Upper lobe of right lung (tissue), 1 donor: ENCODE data around the gene GRID1. TPM values are rescaled to one million over a fixed set of nuclear protein-coding genes. Genes with fewer than 3 reads are reported as not detected.

Source experiments
- ATAC-seq: fragments of 200-7000 bp; cut with Tn5 transposase; one replicate; pipeline ENCODE4 v1.9.1; 2020; ENCODE audit warnings: mild to moderate bottlenecking, moderate library complexity
- DNase-seq: peaks from one replicate; pipeline ENCODE4 v3.0.0-alpha.2; 2020
- H3K27ac ChIP-seq: fragments of 200-600 bp; one replicate; pipeline ENCODE4 v1.8.0; 2022
- H3K27me3 ChIP-seq: fragments of 200-600 bp; one replicate; pipeline ENCODE4 v1.8.0; 2022; ENCODE audit warnings: mild to moderate bottlenecking
- H3K36me3 ChIP-seq: fragments of 200-600 bp; one replicate; pipeline ENCODE4 v1.8.0; 2022
- H3K4me1 ChIP-seq: fragments of 200-600 bp; one replicate; pipeline ENCODE4 v1.8.0; 2022
- H3K4me3 ChIP-seq: fragments of 200-600 bp; one replicate; pipeline ENCODE4 v1.8.0; 2022; ENCODE audit warnings: mild to moderate bottlenecking
- H3K9me3 ChIP-seq: fragments of 200-600 bp; one replicate; pipeline ENCODE4 v1.8.0; 2022
- intact Hi-C: fragments of 100-400 bp; cut with DNase I; formaldehyde crosslinking; loops from one replicate; pipeline ENCODE4 v1.11.0; 2022
- total RNA-seq: library from RNA; stranded (reverse); fragmentation: NEBNext Ultra II Directional; extraction: Animal tissue kit (Norgen Biotek cat#: 25700); gene quantifications from one replicate; pipeline ENCODE4 v1.2.1, GENCODE V29; 2021
- TF ChIP-seq, protein P1 (sequence below): fragments of 200-600 bp; IDR thresholded peaks from one replicate; pipeline ENCODE4 v1.8.0; 2022; ENCODE audit warnings: antibody characterized with exemption
- donor health status: DM: no; HTN: yes; CAD: no; lungs with severe emphysema.

The GRID1 gene
- total RNA-seq, 1 donor from 2014 or later: 3.0 TPM

DNA sequence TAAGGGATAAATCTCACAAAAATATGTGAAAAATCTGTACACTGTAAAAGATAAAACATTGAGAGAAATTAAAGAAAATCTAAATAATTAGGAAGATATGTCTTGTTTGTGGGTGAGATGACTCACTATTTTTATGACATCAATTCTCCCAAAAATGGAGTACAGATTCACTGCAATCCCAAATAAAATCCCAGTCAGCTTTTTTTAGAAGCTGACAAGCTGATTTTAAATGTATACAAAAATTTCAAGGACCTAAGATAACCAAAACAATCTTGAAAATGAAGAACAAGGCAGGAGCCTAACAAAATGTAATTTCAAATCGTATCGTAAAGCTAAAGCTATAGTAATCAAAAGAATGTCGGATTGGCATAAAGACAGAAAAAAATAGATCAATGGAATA, 458.1 kb downstream of the GRID1 start:
- H3K4me1 ChIP-seq: no peaks in the 10 kb centered on the region
- TF ChIP-seq, protein P1, sequence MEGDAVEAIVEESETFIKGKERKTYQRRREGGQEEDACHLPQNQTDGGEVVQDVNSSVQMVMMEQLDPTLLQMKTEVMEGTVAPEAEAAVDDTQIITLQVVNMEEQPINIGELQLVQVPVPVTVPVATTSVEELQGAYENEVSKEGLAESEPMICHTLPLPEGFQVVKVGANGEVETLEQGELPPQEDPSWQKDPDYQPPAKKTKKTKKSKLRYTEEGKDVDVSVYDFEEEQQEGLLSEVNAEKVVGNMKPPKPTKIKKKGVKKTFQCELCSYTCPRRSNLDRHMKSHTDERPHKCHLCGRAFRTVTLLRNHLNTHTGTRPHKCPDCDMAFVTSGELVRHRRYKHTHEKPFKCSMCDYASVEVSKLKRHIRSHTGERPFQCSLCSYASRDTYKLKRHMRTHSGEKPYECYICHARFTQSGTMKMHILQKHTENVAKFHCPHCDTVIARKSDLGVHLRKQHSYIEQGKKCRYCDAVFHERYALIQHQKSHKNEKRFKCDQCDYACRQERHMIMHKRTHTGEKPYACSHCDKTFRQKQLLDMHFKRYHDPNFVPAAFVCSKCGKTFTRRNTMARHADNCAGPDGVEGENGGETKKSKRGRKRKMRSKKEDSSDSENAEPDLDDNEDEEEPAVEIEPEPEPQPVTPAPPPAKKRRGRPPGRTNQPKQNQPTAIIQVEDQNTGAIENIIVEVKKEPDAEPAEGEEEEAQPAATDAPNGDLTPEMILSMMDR: no peak
- no peaks in the 10 kb centered on the region for H3K9me3 ChIP-seq
- H3K36me3 ChIP-seq: no peaks in the 10 kb centered on the region
- intact Hi-C loops: no loop called here
- DNase-seq: no peak
- H3K27ac ChIP-seq: no peak overlapping the region
- H3K27me3 ChIP-seq: no peaks in the 10 kb centered on the region
- ATAC-seq: no peak
- no peak overlapping the region for H3K4me3 ChIP-seq

DNA sequence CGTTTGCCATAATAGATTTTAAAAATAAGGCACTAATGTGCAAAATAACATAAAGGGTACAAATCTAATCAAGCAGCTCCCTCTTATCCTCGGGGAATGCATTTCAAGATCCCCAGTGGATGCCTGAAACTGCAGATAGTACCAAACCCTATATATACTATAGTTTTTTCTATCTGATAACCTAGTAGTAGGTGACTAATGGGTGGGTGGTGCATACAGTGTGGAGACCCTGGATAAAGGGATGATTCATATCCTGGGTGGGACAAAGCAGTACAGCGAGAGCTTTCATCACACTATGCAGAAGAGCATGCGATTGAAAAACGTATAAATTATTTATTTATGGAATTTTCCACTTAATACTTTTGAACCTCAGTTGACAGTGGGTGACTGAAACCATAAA, 464.5 kb downstream of the GRID1 start:
- no peak for DNase-seq
- intact Hi-C loops: no loop called here
- H3K27ac ChIP-seq: no peak overlapping the region

DNA sequence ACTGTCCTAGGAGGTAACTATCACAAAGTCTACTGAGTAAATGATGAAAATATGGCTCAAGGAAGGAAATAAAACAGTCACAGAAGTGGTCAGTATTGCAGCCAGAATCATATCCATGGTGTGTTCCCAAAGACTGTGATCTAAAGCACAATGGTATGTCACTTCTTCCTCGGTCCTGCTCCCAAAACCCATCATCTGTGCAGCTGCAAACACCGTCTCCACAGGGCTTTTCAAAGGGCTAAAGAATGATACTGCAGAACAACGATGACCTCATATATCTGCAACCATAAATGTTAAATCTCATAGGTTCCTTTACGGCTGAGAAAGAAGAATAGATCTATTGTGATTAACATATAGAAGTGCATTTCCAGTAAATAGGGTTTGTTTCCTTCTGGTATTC, 465.0 kb downstream of the GRID1 start:
- Histone ChIP-seq H3K36me3 (no peaks in the 10 kb centered on the region), H3K27ac (no peak overlapping the region), H3K9me3 (no peaks in the 10 kb centered on the region), H3K4me1 (no peaks in the 10 kb centered on the region), H3K4me3 (no peak overlapping the region), H3K27me3 (no peaks in the 10 kb centered on the region)
- no peak for DNase-seq
- TF ChIP-seq, protein P1: no peak
- ATAC-seq: no peak
- intact Hi-C loops: no loop called here

More for the DNA sequence above, 464.5 kb downstream of the GRID1 start:
- no peaks in the 10 kb centered on the region for H3K9me3 ChIP-seq
- TF ChIP-seq, protein P1: no peak
- H3K4me1 ChIP-seq: no peaks in the 10 kb centered on the region
- no peaks in the 10 kb centered on the region for H3K36me3 ChIP-seq
- H3K27me3 ChIP-seq: no peaks in the 10 kb centered on the region
- no peak overlapping the region for H3K4me3 ChIP-seq
- no peak for ATAC-seq

DNA sequence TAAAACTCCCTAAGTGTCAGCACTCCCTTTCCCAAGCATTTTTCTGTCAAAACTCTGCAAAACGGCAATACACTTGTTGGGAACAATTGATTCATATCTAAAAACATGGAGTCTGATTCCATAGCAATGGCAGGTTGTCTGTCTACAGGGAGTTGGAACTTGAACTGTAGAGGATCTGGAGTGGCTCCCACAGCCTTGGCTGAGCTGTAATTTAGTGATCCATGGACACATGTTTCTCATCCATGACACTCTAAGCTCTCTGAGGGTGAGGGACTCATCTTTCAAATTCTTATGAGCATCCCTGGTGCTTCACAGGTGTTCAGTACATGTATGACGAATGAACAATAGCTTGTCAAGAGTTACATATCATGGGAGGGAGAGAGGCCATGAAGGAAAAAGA, 466.1 kb downstream of the GRID1 start:
- DNase-seq (no peak), ATAC-seq (no peak)
- no peak overlapping the region for H3K4me3 ChIP-seq
- no peaks in the 10 kb centered on the region for H3K27me3 ChIP-seq
- H3K27ac ChIP-seq: no peak overlapping the region
- no peaks in the 10 kb centered on the region for H3K36me3 ChIP-seq
- H3K4me1 ChIP-seq: no peaks in the 10 kb centered on the region
- intact Hi-C loops: no loop called here
- H3K9me3 ChIP-seq: no peaks in the 10 kb centered on the region
- TF ChIP-seq, protein P1: no peak

DNA sequence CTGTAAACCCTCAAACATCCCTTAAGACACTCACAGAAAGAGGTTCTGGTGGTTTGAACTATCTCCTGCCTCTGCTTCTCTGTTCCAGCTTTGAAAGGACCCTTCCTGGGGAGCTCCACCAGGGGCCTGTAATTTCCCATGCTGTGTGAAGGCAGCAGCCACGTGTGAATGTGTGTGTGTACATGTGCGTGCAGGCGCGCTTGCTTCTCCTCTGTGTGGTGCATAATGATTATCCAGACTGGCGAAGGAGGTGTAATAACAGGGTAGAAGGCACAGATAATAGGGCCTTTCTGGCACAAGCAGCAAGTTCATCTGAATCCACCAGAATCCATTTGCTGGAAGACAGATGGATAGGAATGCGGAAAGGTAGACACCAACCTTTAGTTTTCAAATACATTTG, 466.5 kb downstream of the GRID1 start:
- Histone ChIP-seq H3K9me3 (no peaks in the 10 kb centered on the region), H3K4me3 (no peak overlapping the region), H3K27ac (no peak overlapping the region), H3K27me3 (no peaks in the 10 kb centered on the region), H3K36me3 (no peaks in the 10 kb centered on the region), H3K4me1 (no peaks in the 10 kb centered on the region)
- DNase-seq (no peak), ATAC-seq (no peak)
- TF ChIP-seq, protein P1: no peak
- intact Hi-C loops: no loop called here

DNA sequence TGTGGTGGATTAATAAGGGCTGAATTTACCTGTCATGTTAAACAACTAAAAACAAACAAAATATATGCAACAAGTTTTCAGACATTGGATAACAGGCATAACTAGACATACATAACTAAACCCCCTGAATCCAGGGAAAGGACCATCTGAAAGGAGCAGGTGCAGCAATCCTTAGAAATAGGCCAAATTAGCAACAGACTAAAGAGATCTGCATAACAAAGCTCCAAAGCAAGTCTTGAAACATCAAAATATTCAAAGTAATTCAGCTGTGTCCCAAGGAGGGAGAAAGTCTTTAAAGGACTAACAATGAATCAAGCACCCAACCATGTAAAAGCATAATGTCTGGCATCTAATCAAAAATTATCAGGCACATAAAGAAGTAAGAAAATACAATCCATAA, 475.1 kb downstream of the GRID1 start:
- ATAC-seq (no peak), DNase-seq (no peak)
- no peaks in the 10 kb centered on the region for H3K36me3 ChIP-seq
- no peak overlapping the region for H3K4me3 ChIP-seq
- H3K27me3 ChIP-seq: no peaks in the 10 kb centered on the region
- TF ChIP-seq, protein P1: no peak
- H3K9me3 ChIP-seq: no peaks in the 10 kb centered on the region
- no peaks in the 10 kb centered on the region for H3K4me1 ChIP-seq
- H3K27ac ChIP-seq: no peak overlapping the region
- intact Hi-C loops: no loop called here
